Heart right ventricle (tissue), 16 donors: ENCODE data around the gene ZNF428. TPM values are rescaled to one million over a fixed set of nuclear protein-coding genes. Genes with fewer than 3 reads are reported as not detected.
A peak's percentile ranks its signal among the peaks of the same experiment; 100 is the strongest.

ENCODE experiments used
- ATAC-seq, 8 donors: fragments of 200-7000 bp; cut with Tn5 transposase; one replicate each; pipeline ENCODE4 v1.9.1; 2020; ENCODE audit warnings: mild to moderate bottlenecking in 8 of 8, moderate library complexity in 8 of 8, moderate number of reproducible peaks in 1 of 8
- DNase-seq, 2 donors: peaks; one replicate each; pipeline ENCODE4 v3.0.0-alpha.2; 2020
- H3K27ac ChIP-seq, 10 donors: fragments of 200-600 bp; sonication (generic) in 2 of 10; one replicate each; pipeline versions ENCODE4 v1.5.0 to v1.8.0; 2020 to 2022; ENCODE audit warnings: mild to moderate bottlenecking in 3 of 10
- H3K27me3 ChIP-seq, 7 donors: fragments of 200-600 bp; one replicate each; pipeline ENCODE4 v1.8.0; 2021 to 2022; ENCODE audit warnings: mild to moderate bottlenecking in 2 of 7
- H3K36me3 ChIP-seq, 9 donors: fragments of 200-600 bp; sonication (generic) in 1 of 9; one replicate each; pipeline versions ENCODE4 v1.5.0 to v1.8.0; 2020 to 2022; ENCODE audit warnings: mild to moderate bottlenecking in 2 of 9
- H3K4me1 ChIP-seq, 9 donors: fragments of 200-600 bp; sonication (generic) in 1 of 9; one replicate each; pipeline versions ENCODE4 v1.5.0 to v1.8.0; 2020 to 2022; ENCODE audit warnings: mild to moderate bottlenecking in 4 of 9
- H3K4me3 ChIP-seq, 10 donors: fragments of 200-600 bp; sonication (generic) in 2 of 10; one replicate each; pipeline versions ENCODE4 v1.5.0 to v1.8.0; 2020 to 2022; ENCODE audit warnings: mild to moderate bottlenecking in 7 of 10, moderate library complexity in 2 of 10
- H3K9me3 ChIP-seq, 11 donors: fragments of 200-600 bp in 10 of 11; sonication (generic) in 2 of 11; one replicate each; pipeline versions ENCODE4 v1.5.0 to v1.8.0; 2013 to 2022; ENCODE audit warnings: mild to moderate bottlenecking in 2 of 11, control low read depth in 1 of 11, moderate library complexity in 1 of 11
- CTCF ChIP-seq, 9 donors: fragments of 200-600 bp; sonication (generic) in 2 of 9; IDR thresholded peaks; one replicate each; pipeline versions ENCODE4 v1.5.0 to v1.8.0; 2021 to 2022; ENCODE audit warnings: antibody characterized with exemption in 9 of 9, mild to moderate bottlenecking in 5 of 9, moderate library complexity in 1 of 9
- WGBS, 2 donors: extraction: QIAGEN DNeasy Blood & Tissue Kit; methylation state at CpG; one replicate each; pipeline ENCODE4 v1.1.7; 2013; ENCODE audit warnings: inconsistent platforms in 1 of 2; 5-methylcytosine and 5-hydroxymethylcytosine counted together
- intact Hi-C, 10 donors: fragments of 100-400 bp; cut with DNase I; formaldehyde crosslinking; loops; one replicate each; pipeline versions ENCODE4 v1.11.1 to v1.14.2; 2022
- polyA plus RNA-seq, 2 donors: library from polyadenylated mRNA; stranded (reverse); fragments of 200-250 nt; gene quantifications; one replicate each; pipeline ENCODE4 v1.2.3, GENCODE V29; 2013
- total RNA-seq, 10 donors: library from RNA; stranded (reverse); fragmentation: NEBNext Ultra II Directional in 3 of 10; extraction: Animal tissue kit (Norgen Biotek cat#: 25700) in 3 of 10; gene quantifications; one replicate each; pipeline versions ENCODE4 v1.2.1 to v1.2.4, GENCODE V29; 2021 to 2023
- donor health status: Arrhythmogenic right ventricular cardiomyopathy.
- donor health status: ischemic (EF 13 %, LVEDD 7.1; RV severe dilation, severe dysfunction).
- donor health status: healthy with polysubstance abuse.
- donor health status: DM: no; HTN: yes; CAD: no.
- donor health status: DM: no; HTN: no; CAD: no.
- donor health status: ischemic (EF 25% LVEDD 6.9; RV normal size, moderate dysfunction).
- donor health status: ischemic (EF 25% LVEDD 5.7; RV mildly dilated, moderate dysfunction).
- donor health status: healthy.
- donor health status: DM: yes; HTN: yes; CAD: no.
- donor health status: Ischemic cardiomyopathy.
- donor health status: ischemic (EF 35%, LVEDD 5.7; RV mildly dilated, moderate dysfunction).
- donor health status: nonischemic (EF 11% LVEDD 7.7; RV severe dilation, severe dysfunction).
- donor health status: DM: yes; HTN: yes; CAD: no.
- donor health status: PGD.
- donor health status: ischemic (EF 29% LVEDD 5.4; RV normal size, mild dysfunction).
- donor health status: nonischemic (EF 23%, LVEDD 6.1; RV moderate dilation, normal function).

Gene ZNF428
- total and polyA plus RNA-seq, 12 donors, result 28.1 to 94.9 (median 33.5) TPM

GRCh38 chr19:43623889-43624670, 4.7 kb upstream of the ZNF428 start:
- no peaks in the 10 kb centered on the region for H3K36me3 ChIP-seq
- H3K4me3 ChIP-seq, result no peak overlapping the region
- intact Hi-C loops, result no loop called here
- H3K9me3 ChIP-seq, result no peaks in the 10 kb centered on the region
- WGBS, 2 donors, result 78 to 79% methylated on average over 35 of the region's 35 CpGs
- DNase-seq (no peak), ATAC-seq (no peak)
- peaks cover 0 to 6% (median 0%) of the 10 kb centered on the region in 7 donors for H3K27me3 ChIP-seq
- TF ChIP-seq CTCF (IDR thresholded peaks at IDR 0.05), result no peak
- peaks cover 0 to 17% (median 7%) of the 10 kb centered on the region in 9 donors for H3K4me1 ChIP-seq
- no peak overlapping the region for H3K27ac ChIP-seq

GRCh38 chr19:43622956-43623355, 3.5 kb upstream of the ZNF428 start:
- Histone ChIP-seq H3K27me3 (peaks cover 0 to 6% (median 0%) of the 10 kb centered on the region in 7 donors), H3K27ac (no peak overlapping the region), H3K4me1 (peaks cover 0 to 26% (median 7%) of the 10 kb centered on the region in 9 donors), H3K4me3 (no peak overlapping the region), H3K36me3 (no peaks in the 10 kb centered on the region), H3K9me3 (no peaks in the 10 kb centered on the region)
- TF ChIP-seq CTCF (IDR thresholded peaks at IDR 0.05), result no peak
- no peak for DNase-seq
- no peak for ATAC-seq
- intact Hi-C loops, result no loop called here
- 73 to 91% methylated on average over 1 of the region's 1 CpG for WGBS, 2 donors

GRCh38 chr19:43622070-43622469, 2.6 kb upstream of the ZNF428 start:
- intact Hi-C loops, result no loop called here
- Histone ChIP-seq H3K4me1 (peaks cover 0 to 26% (median 7%) of the 10 kb centered on the region in 9 donors), H3K9me3 (no peaks in the 10 kb centered on the region), H3K36me3 (no peaks in the 10 kb centered on the region), H3K27me3 (peaks cover 0 to 2% (median 0%) of the 10 kb centered on the region in 7 donors), H3K4me3 (no peak overlapping the region), H3K27ac (no peak overlapping the region)
- WGBS, 2 donors, result 61 to 82% methylated on average over 4 of the region's 4 CpGs
- no peak for TF ChIP-seq CTCF (IDR thresholded peaks at IDR 0.05)
- ATAC-seq (no peak), DNase-seq (no peak)

- 44 to 49% methylated on average over 23 of the region's 23 CpGs for WGBS, 2 donors
- Histone ChIP-seq H3K4me3 (peak overlapping the region; percentile 59 to 90 (median 80)), H3K9me3 (no peaks in the 10 kb centered on the region), H3K36me3 (no peaks in the 10 kb centered on the region), H3K27ac (peak overlapping the region in 9 of 10 donors; percentile 90 to 97 (median 94)), H3K27me3 (no peaks in the 10 kb centered on the region), H3K4me1 (peaks cover 0 to 26% (median 7%) of the 10 kb centered on the region in 9 donors)
- ATAC-seq (peak in 2 of 8 donors; percentile 3 to 4), DNase-seq (peak in 1 of 2 donors; percentile 87)
- no peak for TF ChIP-seq CTCF (IDR thresholded peaks at IDR 0.05)
- intact Hi-C loops, result no loop called here
Observed at GRCh38 chr19:43620061-43621001, 902 bp upstream of the ZNF428 start.
